Measurements from ENCODE around the gene RPL19. TPM values are rescaled to one million over a fixed set of nuclear protein-coding genes. Genes with fewer than 3 reads are reported as not detected.

RPL19 gene
- total RNA-seq, 1 donor from 2014 or later: 2,751 TPM

GRCh38 chr17:39156491-39156890 lies 43.6 kb upstream of the RPL19 start:
- peaks cover 8% of the 10 kb centered on the region for H3K4me1 ChIP-seq
- no peaks in the 10 kb centered on the region for H4K20me1 ChIP-seq (ENCODE audit: low read depth)
- Mint-ChIP-seq H3K27ac (no peak overlapping the region), H3K4me3 (peak overlapping the region; percentile 67), H3K36me3 (peaks cover 7% of the 10 kb centered on the region), H3K27me3 (ENCODE audit: insufficient read depth, low read depth) (peaks cover 43% of the 10 kb centered on the region), H3K4me1 (peaks cover 24% of the 10 kb centered on the region), H3K9me3 (peaks cover 13% of the 10 kb centered on the region)
- H2AFZ ChIP-seq (replicated peaks): no peak overlapping the region
- no peak overlapping the region for H3K4me2 ChIP-seq
- no peak for DNase-seq (ENCODE audit: low spot score)
- H3K27ac ChIP-seq: no peak overlapping the region
- no peaks in the 10 kb centered on the region for H3K79me2 ChIP-seq (ENCODE audit: low read depth)
- no peak for TF ChIP-seq CTCF (IDR thresholded peaks at IDR 0.05)
- TF ChIP-seq EZH2phosphoT487 (IDR thresholded peaks at IDR 0.05): no peak
- no peak for TF ChIP-seq EZH2 (IDR thresholded peaks at IDR 0.05)
- H3K9me3 ChIP-seq (ENCODE audit: low read depth): no peaks in the 10 kb centered on the region
- H3K9ac ChIP-seq: no peak overlapping the region
- H3K27me3 ChIP-seq: peaks cover 10% of the 10 kb centered on the region
- H3K4me3 ChIP-seq: no peak overlapping the region
- no peaks in the 10 kb centered on the region for H3K36me3 ChIP-seq
- peaks cover 7% of the 10 kb centered on the region for H3F3A ChIP-seq (ENCODE audit: low read depth)

- H2AFZ ChIP-seq (replicated peaks): no peak overlapping the region
- Mint-ChIP-seq H3K4me3 (peak overlapping the region; percentile 17), H3K27ac (no peak overlapping the region), H3K9me3 (peaks cover 10% of the 10 kb centered on the region), H3K4me1 (peaks cover 6% of the 10 kb centered on the region), H3K27me3 (ENCODE audit: insufficient read depth, low read depth) (peaks cover 26% of the 10 kb centered on the region), H3K36me3 (peaks cover 5% of the 10 kb centered on the region)
- DNase-seq (ENCODE audit: low spot score): no peak
- H3K4me3 ChIP-seq: no peak overlapping the region
- no peak overlapping the region for H3K4me2 ChIP-seq
- no peak overlapping the region for H3K27ac ChIP-seq
- H3K79me2 ChIP-seq (ENCODE audit: low read depth): no peaks in the 10 kb centered on the region
- no peaks in the 10 kb centered on the region for H3K9me3 ChIP-seq (ENCODE audit: low read depth)
- TF ChIP-seq EZH2phosphoT487 (IDR thresholded peaks at IDR 0.05) (no peak), CTCF (IDR thresholded peaks at IDR 0.05) (no peak), EZH2 (IDR thresholded peaks at IDR 0.05) (no peak)
- H3K4me1 ChIP-seq: no peaks in the 10 kb centered on the region
- no peaks in the 10 kb centered on the region for H4K20me1 ChIP-seq (ENCODE audit: low read depth)
- H3F3A ChIP-seq (ENCODE audit: low read depth): no peaks in the 10 kb centered on the region
- no peaks in the 10 kb centered on the region for H3K36me3 ChIP-seq
- H3K9ac ChIP-seq: no peak overlapping the region
- H3K27me3 ChIP-seq: no peaks in the 10 kb centered on the region
Observed at GRCh38 chr17:39158623-39159022, 41.5 kb upstream of the RPL19 start.

- no peaks in the 10 kb centered on the region for H3K36me3 Mint-ChIP-seq
- H3K9me3 Mint-ChIP-seq: no peaks in the 10 kb centered on the region
- Histone ChIP-seq H2AFZ (replicated peaks) (no peak overlapping the region), H3K4me1 (no peaks in the 10 kb centered on the region), H4K20me1 (ENCODE audit: low read depth) (no peaks in the 10 kb centered on the region), H3K9me3 (ENCODE audit: low read depth) (no peaks in the 10 kb centered on the region), H3K9ac (no peak overlapping the region), H3K27ac (no peak overlapping the region), H3F3A (ENCODE audit: low read depth) (peaks cover 28% of the 10 kb centered on the region), H3K4me3 (no peak overlapping the region), H3K4me2 (no peak overlapping the region), H3K79me2 (ENCODE audit: low read depth) (no peaks in the 10 kb centered on the region), H3K27me3 (peaks cover 33% of the 10 kb centered on the region), H3K36me3 (no peaks in the 10 kb centered on the region)
- H3K27me3 Mint-ChIP-seq (ENCODE audit: insufficient read depth, low read depth): peaks cover 27% of the 10 kb centered on the region
- no peaks in the 10 kb centered on the region for H3K4me1 Mint-ChIP-seq
- no peak for DNase-seq (ENCODE audit: low spot score)
- TF ChIP-seq CTCF (IDR thresholded peaks at IDR 0.05) (no peak), EZH2 (IDR thresholded peaks at IDR 0.05) (no peak), EZH2phosphoT487 (IDR thresholded peaks at IDR 0.05) (no peak)
- no peak overlapping the region for H3K4me3 Mint-ChIP-seq
- no peak overlapping the region for H3K27ac Mint-ChIP-seq
Observed at GRCh38 chr17:39161962-39162361, 38.1 kb upstream of the RPL19 start.
